SK-N-MC (cell line): Measurements from ENCODE around the gene TMEM132C.
"Not testable (repeated sequence)": the region's sequence is repeated elsewhere in the genome, so short reads cannot be mapped to it uniquely, and the experiment has no call there.

Experiments used
- DNase-seq: peaks from one replicate; pipeline ENCODE4 v3.0.0-alpha.2; 2011; ENCODE audit warnings: low read depth, low spot score
- H3K27ac ChIP-seq: fragments of 200-600 bp; sonication (generic); 2 replicates; pipeline ENCODE4 v1.5.1; 2016; ENCODE audit warnings: mixed run types
- H3K36me3 ChIP-seq: fragments of 200-600 bp; sonication (generic); 2 replicates; pipeline ENCODE4 v1.6.1; 2017; ENCODE audit warnings: antibody characterized with exemption, low read length, mixed read lengths; ENCODE audit not compliant: insufficient read depth
- H3K4me3 ChIP-seq: fragments of 200-600 bp; sonication (generic); 2 replicates; pipeline ENCODE4 v1.5.1; 2016
- H3K9ac ChIP-seq: fragments of 200-600 bp; sonication (generic); 2 replicates; pipeline ENCODE4 v1.8.0; 2017; ENCODE audit warnings: mixed run types, mixed read lengths; ENCODE audit not compliant: insufficient read length
- H3K9me3 ChIP-seq: fragments of 200-600 bp; sonication (generic); 2 replicates; pipeline ENCODE4 v1.6.1; 2017; ENCODE audit warnings: low read depth, mild to moderate bottlenecking, antibody characterized with exemption, low read length, moderate library complexity, mixed read lengths
- EZH2 ChIP-seq: fragments of 200-600 bp; sonication (generic); IDR thresholded peaks from one replicate; pipeline ENCODE4 v1.6.1; 2017; ENCODE audit warnings: antibody characterized with exemption
- FOXP2 ChIP-seq: optimal IDR thresholded peaks from 2 replicates; pipeline ENCODE3; 2011; ENCODE audit warnings: mild to moderate bottlenecking, moderate library complexity; ENCODE audit not compliant: insufficient read depth; ENCODE audit errors: extremely low read length, control extremely low read depth
- POLR2AphosphoS5 ChIP-seq: IDR thresholded peaks from 2 replicates; pipeline ENCODE4 v1.6.1; 2012; ENCODE audit warnings: mild to moderate bottlenecking, low read depth, low read length, borderline replicate concordance

The TMEM132C gene

DNA sequence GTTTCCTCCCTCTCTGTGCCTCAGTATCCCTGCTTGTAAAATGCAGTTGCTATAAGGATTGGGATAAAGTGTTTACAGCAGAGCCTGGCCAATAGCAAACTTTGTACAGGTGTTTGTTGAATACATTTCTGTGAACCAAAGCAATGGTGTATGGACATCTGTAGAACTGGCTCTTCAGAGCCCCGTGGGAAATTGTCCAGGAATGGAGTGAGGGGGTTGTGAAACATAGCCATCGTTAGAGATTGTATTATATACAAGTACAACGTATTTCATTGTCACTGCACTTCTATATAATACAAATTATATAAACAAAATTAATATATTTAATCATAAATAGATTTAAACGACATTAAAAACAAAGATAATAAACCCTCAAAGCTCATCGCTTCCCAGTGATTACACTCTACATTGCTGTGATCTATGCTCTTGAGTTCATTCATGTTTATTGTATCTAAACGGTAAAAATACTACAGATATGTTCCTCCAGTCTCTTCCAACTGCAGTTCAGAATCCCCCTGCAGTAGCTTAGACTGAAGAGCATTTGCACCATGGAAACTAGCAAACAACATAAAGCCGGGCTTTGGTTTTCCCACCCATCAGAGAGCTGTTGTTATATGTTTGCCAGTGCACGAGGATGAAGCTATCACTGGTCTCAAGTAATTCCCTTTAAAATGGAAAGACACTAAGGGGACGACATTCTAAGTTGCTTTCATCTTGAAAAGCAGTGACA is 216.7 kb downstream of the TMEM132C start:
- TF ChIP-seq EZH2 (no peak), FOXP2 (no peak), POLR2AphosphoS5 (no peak)

GRCh38 chr12:128497376-128497775 is 230.4 kb downstream of the TMEM132C start:
- not testable (repeated sequence) for H3K9ac ChIP-seq, H3K4me3 ChIP-seq, H3K27ac ChIP-seq, H3K9me3 ChIP-seq, DNase-seq, H3K36me3 ChIP-seq

More for the DNA sequence above, 216.7 kb downstream of the TMEM132C start:
- Histone ChIP-seq H3K36me3 (no peaks in the 10 kb centered on the region), H3K9ac (no peak overlapping the region), H3K27ac (no peak overlapping the region), H3K9me3 (no peaks in the 10 kb centered on the region), H3K4me3 (no peak overlapping the region)
- no peak for DNase-seq

DNA sequence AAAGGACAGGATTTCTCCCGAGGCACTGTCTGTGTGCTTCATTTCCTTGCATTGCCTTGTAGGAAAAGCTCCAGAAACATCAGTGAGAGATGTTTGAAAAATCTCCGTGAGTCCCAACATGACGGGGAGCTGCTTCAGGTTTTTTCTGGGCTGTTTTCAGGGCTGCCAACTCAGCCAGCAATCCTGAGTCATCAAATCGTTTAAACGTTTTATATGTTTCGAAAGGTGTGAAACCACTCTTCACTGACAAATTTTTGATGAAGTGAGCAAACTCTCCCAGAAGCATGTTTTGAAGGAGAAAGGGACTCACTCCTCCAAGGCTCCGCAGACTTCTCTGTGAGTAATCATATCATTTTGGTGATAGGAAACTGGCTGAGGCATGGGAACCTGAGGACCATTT is 240.5 kb downstream of the TMEM132C start:
- no peak for DNase-seq
- H3K9ac ChIP-seq = no peak overlapping the region
- TF ChIP-seq FOXP2 (no peak), EZH2 (no peak), POLR2AphosphoS5 (no peak)
- no peak overlapping the region for H3K4me3 ChIP-seq
- no peaks in the 10 kb centered on the region for H3K9me3 ChIP-seq
- H3K27ac ChIP-seq = no peak overlapping the region
- no peaks in the 10 kb centered on the region for H3K36me3 ChIP-seq

- Histone ChIP-seq H3K4me3 (no peak overlapping the region), H3K27ac (no peak overlapping the region), H3K36me3 (no peaks in the 10 kb centered on the region), H3K9ac (no peak overlapping the region), H3K9me3 (no peaks in the 10 kb centered on the region)
- DNase-seq = no peak
- TF ChIP-seq POLR2AphosphoS5 = no peak
- no peak for TF ChIP-seq EZH2
- no peak for TF ChIP-seq FOXP2
Observed at GRCh38 chr12:128509170-128509569, 242.2 kb downstream of the TMEM132C start.

DNA sequence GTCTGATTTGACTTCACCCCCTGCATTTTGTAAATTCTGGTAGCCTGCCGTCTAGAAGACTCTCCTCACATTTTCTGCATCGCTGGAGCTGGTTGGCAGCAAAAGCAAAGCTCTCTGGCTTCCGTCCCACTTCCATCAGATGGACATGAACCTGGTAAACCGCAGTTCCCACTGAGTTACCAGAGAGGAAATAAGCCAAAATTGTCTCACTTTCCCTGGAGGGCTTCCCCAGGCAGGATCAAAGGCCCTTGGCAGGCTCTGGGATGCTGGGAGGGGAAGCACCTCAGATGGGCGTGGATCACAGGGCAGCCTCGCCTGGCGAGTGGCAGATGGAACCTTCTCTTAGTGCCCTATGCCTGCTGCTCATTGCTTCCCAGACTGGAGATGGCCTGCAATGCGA is 243.5 kb downstream of the TMEM132C start:
- TF ChIP-seq EZH2 (no peak), POLR2AphosphoS5 (no peak)
- H3K4me3 ChIP-seq = no peak overlapping the region
- H3K36me3 ChIP-seq = no peaks in the 10 kb centered on the region
- no peak overlapping the region for H3K27ac ChIP-seq
- H3K9me3 ChIP-seq = no peaks in the 10 kb centered on the region
- no peak for DNase-seq
- H3K9ac ChIP-seq = no peak overlapping the region

DNA sequence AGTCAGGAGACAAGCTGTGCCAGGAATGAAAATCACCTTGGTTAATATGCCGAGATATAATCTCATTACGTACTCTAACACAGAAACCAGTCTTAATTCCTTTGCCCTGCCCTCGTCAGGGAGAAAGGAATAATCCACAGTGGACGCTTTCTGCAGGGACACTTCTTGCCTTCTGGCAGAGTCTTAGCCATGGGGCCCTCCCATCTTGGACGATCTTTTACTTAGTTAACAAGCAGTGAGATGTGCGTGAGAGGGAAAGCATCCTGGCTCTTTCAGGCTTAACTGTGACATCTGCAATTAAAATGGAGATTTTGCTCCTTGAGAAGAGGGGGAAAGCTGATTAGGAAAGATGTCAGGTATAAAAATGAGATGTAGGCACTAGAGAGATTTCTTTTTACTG is 246.4 kb downstream of the TMEM132C start:
- no peak overlapping the region for H3K9ac ChIP-seq
- no peak overlapping the region for H3K27ac ChIP-seq
- no peak overlapping the region for H3K4me3 ChIP-seq
- H3K36me3 ChIP-seq = no peaks in the 10 kb centered on the region
- H3K9me3 ChIP-seq = no peaks in the 10 kb centered on the region
- DNase-seq = no peak
- TF ChIP-seq EZH2 = no peak
- TF ChIP-seq FOXP2 = no peak
- TF ChIP-seq POLR2AphosphoS5 = no peak

- Histone ChIP-seq H3K9ac (no peak overlapping the region), H3K4me3 (no peak overlapping the region), H3K27ac (no peak overlapping the region), H3K9me3 (no peaks in the 10 kb centered on the region), H3K36me3 (no peaks in the 10 kb centered on the region)
- no peak for DNase-seq
- TF ChIP-seq EZH2 (no peak), FOXP2 (no peak), POLR2AphosphoS5 (no peak)
Observed at GRCh38 chr12:128513831-128514230, 246.9 kb downstream of the TMEM132C start.

- Histone ChIP-seq H3K27ac (no peak overlapping the region), H3K9me3 (no peaks in the 10 kb centered on the region), H3K36me3 (no peaks in the 10 kb centered on the region), H3K4me3 (no peak overlapping the region), H3K9ac (no peak overlapping the region)
- no peak for TF ChIP-seq FOXP2
- TF ChIP-seq EZH2 = no peak
- TF ChIP-seq POLR2AphosphoS5 = no peak
- no peak for DNase-seq
Observed at GRCh38 chr12:128518644-128519043, 251.7 kb downstream of the TMEM132C start.

GRCh38 chr12:128519426-128519825 is 252.5 kb downstream of the TMEM132C start:
- TF ChIP-seq FOXP2 = no peak
- TF ChIP-seq EZH2 = no peak
- no peak for TF ChIP-seq POLR2AphosphoS5
- H3K9ac ChIP-seq = no peak overlapping the region
- no peak for DNase-seq
- no peak overlapping the region for H3K4me3 ChIP-seq
- no peaks in the 10 kb centered on the region for H3K36me3 ChIP-seq
- no peaks in the 10 kb centered on the region for H3K9me3 ChIP-seq
- H3K27ac ChIP-seq = no peak overlapping the region
